ENCODE measurements around the gene TRPM2. TPM values are rescaled to one million over a fixed set of nuclear protein-coding genes. Genes with fewer than 3 reads are reported as not detected.

TRPM2 gene
- total RNA-seq, 1 donor from 2014 or later, result 10.0 TPM

GRCh38 chr21:44483288-44484237 lies 130.1 kb downstream of the TRPM2 start:
- DNase-seq (ENCODE audit: low spot score), result no peak

- DNase-seq (ENCODE audit: low spot score), result no peak
Measured at GRCh38 chr21:44484498-44485253, 131.3 kb downstream of the TRPM2 start.

- DNase-seq (ENCODE audit: low spot score), result no peak
Measured at GRCh38 chr21:44485254-44485793, 131.9 kb downstream of the TRPM2 start.

GRCh38 chr21:44485796-44486195 lies 132.4 kb downstream of the TRPM2 start:
- no peak for DNase-seq (ENCODE audit: low spot score)

GRCh38 chr21:44486302-44486701 lies 132.9 kb downstream of the TRPM2 start:
- no peak for DNase-seq (ENCODE audit: low spot score)

GRCh38 chr21:44487831-44488230 lies 134.4 kb downstream of the TRPM2 start:
- DNase-seq (ENCODE audit: low spot score), result no peak

- no peak for DNase-seq (ENCODE audit: low spot score)
Measured at GRCh38 chr21:44489962-44490361, 136.5 kb downstream of the TRPM2 start.

- DNase-seq (ENCODE audit: low spot score), result no peak
Measured at GRCh38 chr21:44490405-44490804, 137.0 kb downstream of the TRPM2 start.

- DNase-seq (ENCODE audit: low spot score), result no peak
Measured at GRCh38 chr21:44490816-44491215, 137.4 kb downstream of the TRPM2 start.

Other genes with a start within 250 kb of the TRPM2 start
- 8.3 TPM for gene PWP2, start 246.2 kb upstream of the TRPM2 start, total RNA-seq
- gene GATD3, start 219.9 kb upstream of the TRPM2 start, total RNA-seq, result 9.2 TPM
- 3.0 TPM for gene ICOSLG, start 112.7 kb upstream of the TRPM2 start, total RNA-seq
- gene DNMT3L, start 91.7 kb upstream of the TRPM2 start, total RNA-seq, result not detected
- not detected for gene AIRE, start 67.7 kb upstream of the TRPM2 start, total RNA-seq
- 163 TPM for gene PFKL, start 53.6 kb upstream of the TRPM2 start, total RNA-seq
- gene CFAP410, start 14.2 kb upstream of the TRPM2 start, total RNA-seq, result 20.2 TPM
- 3.8 TPM for gene LRRC3, start 101.9 kb downstream of the TRPM2 start, total RNA-seq
- not detected for gene KRTAP10-1, start 186.6 kb downstream of the TRPM2 start, total RNA-seq
- not detected for gene KRTAP10-2, start 197.9 kb downstream of the TRPM2 start, total RNA-seq
- gene KRTAP10-3, start 205.2 kb downstream of the TRPM2 start, total RNA-seq, result not detected
- gene KRTAP10-4, start 220.1 kb downstream of the TRPM2 start, total RNA-seq, result not detected
- not detected for gene KRTAP10-5, start 227.0 kb downstream of the TRPM2 start, total RNA-seq
- not detected for gene KRTAP10-6, start 238.9 kb downstream of the TRPM2 start, total RNA-seq
- not detected for gene KRTAP10-7, start 247.0 kb downstream of the TRPM2 start, total RNA-seq

Data from ureter (tissue), 1 donor.